ENCODE measurements around the gene LRRC74B. TPM values are rescaled to one million over a fixed set of nuclear protein-coding genes. Genes with fewer than 3 reads are reported as not detected.
A peak's percentile ranks its signal among the peaks of the same experiment; 100 is the strongest.
"Not testable (repeated sequence)": the region's sequence is repeated elsewhere in the genome, so short reads cannot be mapped to it uniquely, and the experiment has no call there.

The LRRC74B gene
- total RNA-seq, 2 experiments from 2014 or later = not detected

DNA sequence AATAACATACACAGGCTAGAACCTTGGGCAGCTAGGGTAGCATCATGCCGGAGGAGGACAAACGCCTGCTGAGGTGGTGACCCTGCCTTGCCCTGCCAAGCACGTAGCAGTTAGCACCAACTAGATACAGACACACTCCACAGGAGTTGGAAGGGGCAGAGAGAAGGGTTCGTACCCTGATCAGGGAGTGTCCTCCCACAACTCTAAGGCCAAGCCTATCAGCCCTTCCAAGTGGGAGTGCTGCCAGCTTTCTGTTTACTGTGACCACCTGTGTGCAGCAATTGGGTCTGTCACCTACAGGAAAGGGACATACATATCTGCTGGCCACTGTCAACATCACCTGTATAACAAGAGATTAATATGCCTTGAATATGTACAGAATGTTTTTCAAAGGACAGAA, 42.0 kb upstream of the LRRC74B start:
- peaks cover 25% of the 10 kb centered on the region for H3K4me1 Mint-ChIP-seq (ENCODE audit: low read depth)
- no peak overlapping the region for H3K27ac Mint-ChIP-seq
- H3K9me3 Mint-ChIP-seq = no peaks in the 10 kb centered on the region
- peaks cover 8% of the 10 kb centered on the region for H3K36me3 Mint-ChIP-seq (ENCODE audit: low read depth)
- H3K4me3 Mint-ChIP-seq = peak overlapping the region; percentile 89
- CTCF ChIA-PET = interaction anchor here (0.6 to 1.6 kb wide), 3 partner anchors 22 to 495 kb away, joined by 3 to 4 read pairs (median 4); partner anchors contain the start of genes CRKL and LZTR1
- intact Hi-C loops (cut with micrococcal nuclease) = loop anchor here (5.0 to 10.0 kb wide), 4 partner anchors 41 to 861 kb away; partner anchors contain the start of gene MAPK1
- H3K27me3 Mint-ChIP-seq (ENCODE audit: low read depth) = no peaks in the 10 kb centered on the region
- no peak for DNase-seq

DNA sequence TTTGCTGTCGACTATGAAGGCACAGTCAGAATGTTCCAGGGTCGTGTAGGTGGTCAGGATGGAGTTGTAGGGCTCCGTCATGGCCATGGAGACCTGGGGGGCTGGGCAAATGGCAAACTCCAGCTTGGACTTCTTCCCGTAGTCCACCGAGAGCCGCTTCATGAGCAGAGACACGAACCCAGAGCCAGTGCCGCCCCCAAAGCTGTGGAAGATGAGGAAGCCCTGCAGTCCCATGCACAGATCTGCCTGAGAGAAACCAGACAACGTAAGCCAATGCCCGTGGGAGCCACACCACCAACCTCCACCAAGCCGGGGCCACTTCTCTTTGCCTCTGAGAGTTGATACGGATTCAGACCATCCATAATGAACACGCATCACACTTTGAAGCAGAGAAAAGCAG, 36.5 kb upstream of the LRRC74B start:
- DNase-seq; H3K27me3 Mint-ChIP-seq (ENCODE audit: low read depth); H3K36me3 Mint-ChIP-seq (ENCODE audit: low read depth); H3K9me3 Mint-ChIP-seq; CTCF ChIA-PET; H3K4me3 Mint-ChIP-seq; H3K27ac Mint-ChIP-seq; H3K4me1 Mint-ChIP-seq (ENCODE audit: low read depth): not testable (repeated sequence)
- intact Hi-C loops (cut with micrococcal nuclease) = loop anchor here (10.0 kb wide), 2 partner anchors 96 to 856 kb away; partner anchors contain the start of gene MAPK1

DNA sequence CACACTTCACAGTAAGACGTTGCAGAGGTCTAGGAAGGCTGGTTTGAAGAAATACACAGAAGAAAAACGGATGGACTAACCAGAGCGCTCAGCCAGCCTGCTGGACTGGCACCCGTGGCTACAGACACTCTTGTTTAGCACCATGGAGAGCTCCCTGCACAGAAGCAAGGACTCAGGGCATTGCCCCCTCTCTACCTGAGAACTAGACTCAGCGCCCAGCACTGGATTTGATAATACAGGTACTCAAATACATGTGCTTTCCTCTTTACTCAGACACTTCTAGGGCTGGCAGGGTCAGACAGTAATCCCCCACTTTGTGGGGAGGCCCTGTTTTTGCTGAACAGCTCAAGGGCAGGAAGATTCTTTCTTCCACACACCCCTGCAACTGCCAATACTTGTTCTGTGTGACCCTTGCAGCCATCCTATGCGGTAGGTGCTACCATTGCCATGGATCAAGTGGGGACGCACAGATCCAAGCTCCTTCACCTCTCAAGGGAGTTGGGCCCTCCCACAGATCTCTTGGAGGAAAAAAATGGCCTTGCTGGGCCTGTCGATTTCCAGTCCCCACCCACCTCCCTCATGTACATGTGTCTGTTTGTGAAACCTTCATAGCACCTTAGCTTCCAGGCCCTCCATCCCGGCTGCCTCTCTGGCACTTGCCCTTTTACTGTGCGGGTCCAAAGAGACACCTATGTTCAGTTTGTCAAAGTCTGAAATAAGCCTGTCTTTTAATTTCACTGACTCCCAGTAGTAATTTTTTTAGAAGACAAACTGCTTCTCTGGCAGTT, 35.9 kb upstream of the LRRC74B start:
- H3K9me3 Mint-ChIP-seq = no peaks in the 10 kb centered on the region
- H3K27ac Mint-ChIP-seq = no peak overlapping the region
- peak; percentile 43 for DNase-seq
- H3K36me3 Mint-ChIP-seq (ENCODE audit: low read depth) = no peaks in the 10 kb centered on the region
- no peak overlapping the region for H3K4me3 Mint-ChIP-seq
- CTCF ChIA-PET = no interaction called here
- peaks cover 14% of the 10 kb centered on the region for H3K4me1 Mint-ChIP-seq (ENCODE audit: low read depth)
- no peaks in the 10 kb centered on the region for H3K27me3 Mint-ChIP-seq (ENCODE audit: low read depth)
- intact Hi-C loops (cut with micrococcal nuclease) = loop anchor here (10.0 kb wide), 2 partner anchors 95 to 855 kb away; partner anchors contain the start of gene MAPK1

DNA sequence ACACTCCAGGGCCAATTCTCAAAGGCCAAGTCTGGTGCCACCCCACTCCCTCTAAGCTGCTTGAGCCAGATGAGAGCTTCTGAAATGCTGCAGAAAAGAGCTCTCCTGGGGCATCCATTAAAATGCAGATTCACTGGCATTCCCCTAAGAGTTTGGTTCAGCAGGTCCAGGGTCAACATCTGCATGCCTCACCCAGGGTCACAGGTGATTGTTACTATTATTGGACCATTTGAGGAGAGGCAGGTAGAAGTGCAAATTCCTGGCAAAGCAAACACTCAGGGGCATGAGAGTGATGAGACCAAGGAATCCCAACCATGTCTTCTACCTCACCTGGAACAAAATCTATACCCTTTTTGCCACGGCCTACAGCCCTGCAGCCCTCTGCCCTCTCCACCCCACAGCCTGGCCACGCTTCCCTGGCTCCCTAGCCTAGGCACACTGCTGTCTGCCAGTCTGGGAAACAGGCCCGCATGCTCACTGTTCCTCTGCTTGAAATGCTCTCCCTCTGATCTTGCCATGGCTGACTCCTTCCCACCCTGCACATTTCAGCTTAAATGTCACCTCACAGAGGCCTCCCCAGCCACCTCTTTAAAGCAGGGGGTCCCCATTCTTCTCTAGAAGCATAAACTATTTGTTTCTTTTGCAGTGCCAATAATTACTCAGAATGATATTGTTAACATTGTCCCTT, 35.2 kb upstream of the LRRC74B start:
- intact Hi-C loops (cut with micrococcal nuclease) = no loop called here
- H3K27ac Mint-ChIP-seq = no peak overlapping the region
- CTCF ChIA-PET = no interaction called here
- no peak for DNase-seq
- H3K27me3 Mint-ChIP-seq (ENCODE audit: low read depth) = no peaks in the 10 kb centered on the region
- peaks cover 19% of the 10 kb centered on the region for H3K4me1 Mint-ChIP-seq (ENCODE audit: low read depth)
- no peak overlapping the region for H3K4me3 Mint-ChIP-seq
- no peaks in the 10 kb centered on the region for H3K9me3 Mint-ChIP-seq
- H3K36me3 Mint-ChIP-seq (ENCODE audit: low read depth) = no peaks in the 10 kb centered on the region

DNA sequence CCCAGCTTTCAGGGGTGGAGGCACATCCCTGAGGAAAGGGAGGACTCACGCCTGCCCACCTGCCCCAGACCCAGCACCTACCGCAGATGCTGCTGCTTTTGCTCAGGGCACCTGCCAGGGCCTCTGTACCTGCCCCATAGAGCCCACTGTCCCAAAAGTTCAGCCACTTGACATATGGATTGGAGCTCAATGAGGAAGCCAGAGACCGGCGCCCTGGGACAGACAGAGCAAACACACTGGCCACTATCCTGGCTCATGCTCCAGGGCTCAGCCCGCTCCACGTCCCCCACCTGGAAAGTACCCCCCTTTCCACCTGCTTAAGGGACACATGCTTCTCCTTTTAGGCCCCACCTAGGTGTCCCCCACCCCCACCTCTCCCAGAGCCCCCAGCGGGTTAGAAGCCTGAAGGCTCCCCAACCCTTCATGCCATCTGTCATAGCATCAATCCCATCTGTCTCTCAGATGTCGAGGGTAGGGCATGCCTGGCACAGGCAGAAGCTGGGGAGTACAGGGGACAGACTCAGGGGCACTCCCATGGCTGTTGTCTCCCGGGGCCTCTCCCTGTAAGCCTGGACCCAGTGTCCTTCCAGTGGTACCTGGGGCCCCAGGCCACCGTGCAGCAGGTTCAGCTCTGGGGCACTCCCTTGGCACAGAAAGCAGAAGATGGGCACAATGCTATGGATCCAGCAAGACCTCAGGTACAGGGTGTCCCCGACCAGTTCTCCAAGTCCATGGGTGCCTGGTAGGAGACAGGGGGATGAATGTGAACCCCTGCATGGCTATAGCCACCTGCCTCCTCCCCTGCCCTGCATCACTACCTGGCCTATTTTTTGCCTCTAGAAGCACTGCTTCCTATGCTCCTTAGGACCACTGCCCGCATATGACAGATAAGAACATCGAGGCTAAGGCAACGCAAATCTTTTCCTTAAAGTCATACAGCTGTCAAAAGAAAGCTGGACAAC, 33.0 kb upstream of the LRRC74B start:
- no peak for DNase-seq
- Mint-ChIP-seq H3K27ac (no peak overlapping the region), H3K9me3 (no peaks in the 10 kb centered on the region), H3K4me1 (ENCODE audit: low read depth) (peaks cover 25% of the 10 kb centered on the region), H3K4me3 (no peak overlapping the region), H3K27me3 (ENCODE audit: low read depth) (no peaks in the 10 kb centered on the region), H3K36me3 (ENCODE audit: low read depth) (no peaks in the 10 kb centered on the region)
- CTCF ChIA-PET = interaction anchor here (0.8 kb wide), 1 partner anchor 49 kb away, joined by 3 read pairs; no protein-coding TSS in a partner anchor
- intact Hi-C loops (cut with micrococcal nuclease) = no loop called here

DNA sequence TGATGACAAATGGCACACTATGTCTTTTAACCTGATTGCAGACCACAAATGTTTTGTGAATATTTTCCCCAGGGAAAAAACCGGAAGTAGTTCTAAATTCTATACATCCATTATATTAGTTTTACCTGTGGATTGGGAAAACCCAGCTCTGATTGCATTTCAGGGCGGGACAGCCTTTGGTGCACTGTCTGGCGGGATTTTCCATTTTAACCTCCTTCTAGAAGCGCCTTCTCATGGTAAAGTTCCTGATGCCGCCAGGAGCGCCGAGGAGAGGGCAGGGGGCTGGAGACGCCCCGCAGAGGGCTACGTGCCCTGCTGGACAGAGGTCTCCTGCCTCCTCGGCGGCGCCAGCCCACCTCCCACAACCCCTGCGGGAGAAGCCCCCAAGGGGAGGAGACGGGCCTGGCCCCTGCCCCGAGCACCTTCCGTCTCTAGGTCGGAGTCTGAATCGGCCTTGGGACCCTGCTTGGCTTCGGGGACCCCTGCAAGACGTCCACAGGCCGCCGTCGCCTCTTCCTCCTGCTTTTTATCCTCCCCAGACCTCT, 32.0 kb upstream of the LRRC74B start:
- Mint-ChIP-seq H3K27ac (no peak overlapping the region), H3K27me3 (ENCODE audit: low read depth) (no peaks in the 10 kb centered on the region), H3K4me3 (peak overlapping the region; percentile 74), H3K4me1 (ENCODE audit: low read depth) (peaks cover 25% of the 10 kb centered on the region), H3K36me3 (ENCODE audit: low read depth) (no peaks in the 10 kb centered on the region), H3K9me3 (no peaks in the 10 kb centered on the region)
- intact Hi-C loops (cut with micrococcal nuclease) = loop anchor here (1.0 kb wide), 1 partner anchor 11 kb away; the partner anchor contains the start of gene THAP7
- no peak for DNase-seq
- CTCF ChIA-PET = interaction anchor here (0.8 kb wide), 1 partner anchor 50 kb away, joined by 3 read pairs; no protein-coding TSS in a partner anchor

DNA sequence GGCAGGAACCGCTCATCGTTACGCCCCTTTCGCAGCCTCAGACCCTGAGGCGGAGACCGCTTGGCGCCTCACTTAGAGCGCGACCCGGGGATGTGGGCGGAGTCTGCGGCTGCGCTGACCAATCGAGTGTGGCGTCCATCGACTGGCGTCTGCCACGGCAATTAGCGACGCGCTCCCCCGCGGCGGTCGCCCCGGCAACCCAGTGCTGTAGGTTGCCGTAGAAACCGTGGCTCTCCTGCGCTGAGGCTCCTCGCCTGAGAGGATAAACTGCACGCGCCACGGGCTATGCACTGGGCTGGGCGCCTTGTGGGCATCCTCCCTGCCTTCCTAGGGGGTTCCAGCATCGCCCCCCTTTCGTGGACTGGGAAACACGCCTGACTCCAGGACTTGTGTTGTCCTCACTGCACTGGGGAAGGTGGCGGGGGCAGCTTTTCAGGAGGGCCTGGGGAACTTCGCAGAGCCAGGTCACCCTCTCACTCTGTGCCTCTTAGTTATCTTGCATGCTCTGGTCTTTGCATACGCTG, 31.5 kb upstream of the LRRC74B start:
- H3K4me1 Mint-ChIP-seq (ENCODE audit: low read depth) = peaks cover 25% of the 10 kb centered on the region
- peak; percentile 80 for DNase-seq
- peak overlapping the region; percentile 74 for H3K4me3 Mint-ChIP-seq
- no peak overlapping the region for H3K27ac Mint-ChIP-seq
- H3K36me3 Mint-ChIP-seq (ENCODE audit: low read depth) = no peaks in the 10 kb centered on the region
- intact Hi-C loops (cut with micrococcal nuclease) = loop anchor here (1.0 kb wide), 1 partner anchor 12 kb away; the partner anchor contains the start of gene THAP7
- no peaks in the 10 kb centered on the region for H3K9me3 Mint-ChIP-seq
- CTCF ChIA-PET = interaction anchor here (1.2 kb wide), 1 partner anchor 9 kb away, joined by 3 read pairs; no protein-coding TSS in a partner anchor
- no peaks in the 10 kb centered on the region for H3K27me3 Mint-ChIP-seq (ENCODE audit: low read depth)

DNA sequence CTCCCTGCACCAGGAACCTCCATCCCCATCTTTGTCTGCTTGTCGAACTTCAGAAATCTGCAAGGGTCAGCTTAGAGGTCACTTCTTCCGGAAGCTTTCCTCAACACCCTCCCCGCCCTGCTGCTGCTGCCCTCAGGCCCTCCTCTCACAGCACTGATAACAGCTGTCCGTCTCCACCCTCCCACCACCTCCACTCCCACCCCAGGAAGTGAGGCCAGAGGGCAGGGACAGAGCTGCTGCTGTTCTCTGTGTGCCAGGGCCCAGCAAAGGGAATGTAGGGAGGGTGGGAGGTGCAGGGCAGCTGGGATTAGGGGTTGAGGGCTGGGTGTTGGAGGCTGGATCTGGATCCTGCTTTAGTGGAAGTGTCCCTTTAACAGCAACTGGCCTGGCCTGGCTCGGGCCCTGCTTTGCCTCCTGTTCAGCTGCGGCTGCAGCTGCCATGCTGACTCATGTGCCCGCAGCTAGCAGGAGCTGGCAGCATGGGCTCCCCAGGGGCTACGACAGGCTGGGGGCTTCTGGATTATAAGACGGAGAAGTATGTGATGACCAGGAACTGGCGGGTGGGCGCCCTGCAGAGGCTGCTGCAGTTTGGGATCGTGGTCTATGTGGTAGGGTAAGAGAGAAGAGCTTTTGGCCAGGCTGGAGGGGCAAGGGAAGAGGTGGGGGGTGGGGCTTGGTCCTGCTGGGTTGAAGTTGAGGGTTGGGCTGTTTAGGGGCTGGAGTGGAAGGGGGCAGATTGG, 30.9 kb upstream of the LRRC74B start, which contains the start of gene P2RX6:
TSS of gene P2RX6 (plus strand) at position 440 of the 740 bp plus-strand sequence. CDS start at position 450, 10 bp downstream.
- Mint-ChIP-seq H3K27me3 (ENCODE audit: low read depth) (no peaks in the 10 kb centered on the region), H3K4me3 (peak within 1 kb of the TSS; percentile 74), H3K9me3 (no peaks in the 10 kb centered on the region), H3K27ac (no peak within 1 kb of the TSS), H3K36me3 (ENCODE audit: low read depth) (no peaks in the 10 kb centered on the region), H3K4me1 (ENCODE audit: low read depth) (peaks cover 25% of the 10 kb centered on the region)
- DNase-seq = no peak
- CTCF ChIA-PET = interaction anchor here (1.2 to 2.3 kb wide), 2 partner anchors 9 to 88 kb away, joined by 3 to 5 read pairs; no protein-coding TSS in a partner anchor
- intact Hi-C loops (cut with micrococcal nuclease) = loop anchor here (1.0 kb wide), 1 partner anchor 13 kb away; the partner anchor contains the start of gene THAP7

DNA sequence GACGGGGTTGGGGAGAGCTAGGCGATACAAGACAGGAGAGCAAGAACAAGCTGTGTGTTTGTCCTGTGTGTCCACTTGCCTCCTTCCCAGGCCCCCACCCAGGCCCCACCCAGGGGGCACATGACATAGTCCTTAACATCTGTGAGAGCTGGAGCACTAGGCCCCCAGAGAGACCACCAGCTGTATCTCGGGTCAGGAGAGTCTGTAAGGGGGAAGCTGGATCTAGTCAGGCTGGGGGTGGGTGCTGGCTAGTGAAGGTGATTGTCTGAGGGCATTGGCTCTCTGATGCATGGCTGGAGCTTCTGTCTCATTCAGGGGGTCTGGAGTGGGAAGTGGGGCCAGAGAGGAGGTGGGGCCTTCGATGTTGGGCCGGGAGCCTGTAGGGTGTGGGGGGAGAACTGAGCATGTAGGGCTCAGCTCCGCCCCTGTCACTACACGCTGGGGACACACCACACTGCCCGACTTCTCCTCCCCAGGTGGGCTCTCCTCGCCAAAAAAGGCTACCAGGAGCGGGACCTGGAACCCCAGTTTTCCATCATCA, 30.2 kb upstream of the LRRC74B start:
- DNase-seq = no peak
- Mint-ChIP-seq H3K9me3 (no peaks in the 10 kb centered on the region), H3K27ac (no peak overlapping the region), H3K27me3 (ENCODE audit: low read depth) (no peaks in the 10 kb centered on the region), H3K4me3 (no peak overlapping the region), H3K4me1 (ENCODE audit: low read depth) (peaks cover 25% of the 10 kb centered on the region), H3K36me3 (ENCODE audit: low read depth) (no peaks in the 10 kb centered on the region)
- CTCF ChIA-PET = interaction anchor here (1.2 to 2.3 kb wide), 2 partner anchors 8 to 87 kb away, joined by 3 to 5 read pairs; no protein-coding TSS in a partner anchor
- intact Hi-C loops (cut with micrococcal nuclease) = no loop called here

DNA sequence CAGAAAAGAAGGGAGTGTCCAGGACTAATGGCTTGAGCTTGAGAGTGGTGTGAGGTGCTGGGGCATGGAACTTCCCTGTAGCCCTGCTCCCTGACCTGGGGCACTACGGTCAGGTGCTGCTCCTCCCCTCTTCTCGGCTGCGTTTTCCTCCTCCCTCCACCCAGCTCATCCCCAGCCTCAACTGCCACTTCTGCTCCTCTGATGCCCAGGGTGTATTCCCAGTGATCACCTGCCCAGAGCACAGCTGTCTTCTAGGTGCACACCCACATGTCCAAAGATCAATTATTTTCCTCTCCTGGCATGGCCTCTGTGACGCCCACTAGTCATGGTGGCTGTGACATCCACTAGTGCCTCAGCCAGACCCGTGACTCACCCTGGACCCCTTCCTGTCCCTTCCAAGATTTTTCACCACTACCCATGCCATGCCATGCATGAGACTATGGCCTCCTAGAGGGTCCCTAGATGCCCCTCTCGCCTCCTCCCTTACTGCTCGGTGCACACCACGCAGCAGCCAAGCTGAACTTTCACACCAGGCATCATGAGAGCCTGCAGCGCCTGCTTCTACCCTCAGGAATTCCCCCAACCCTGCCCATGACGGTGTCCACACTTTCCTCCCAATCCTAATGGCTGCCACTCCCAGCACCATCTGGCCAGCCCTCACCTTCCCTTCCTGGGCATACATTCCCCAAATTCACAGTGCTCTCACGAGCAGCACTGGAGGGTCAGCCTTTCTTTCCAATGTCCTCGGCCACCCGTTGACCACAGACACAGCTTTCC, 28.9 kb upstream of the LRRC74B start:
- CTCF ChIA-PET = interaction anchor here (0.6 to 2.3 kb wide), 2 partner anchors 11 to 86 kb away, joined by 3 to 5 read pairs; no protein-coding TSS in a partner anchor
- no peak overlapping the region for H3K4me3 Mint-ChIP-seq
- DNase-seq = no peak
- H3K36me3 Mint-ChIP-seq (ENCODE audit: low read depth) = no peaks in the 10 kb centered on the region
- no peak overlapping the region for H3K27ac Mint-ChIP-seq
- no peaks in the 10 kb centered on the region for H3K9me3 Mint-ChIP-seq
- intact Hi-C loops (cut with micrococcal nuclease) = no loop called here
- H3K4me1 Mint-ChIP-seq (ENCODE audit: low read depth) = peaks cover 25% of the 10 kb centered on the region
- H3K27me3 Mint-ChIP-seq (ENCODE audit: low read depth) = no peaks in the 10 kb centered on the region

Measured in activated naive CD4-positive, alpha-beta T cell treated with anti-CD3 and anti-CD28 coated beads for 36 hours (primary cell).